Measurements from ENCODE around the gene LPIN3.

GRCh38 chr20:41375846-41376245, 35.2 kb downstream of the LPIN3 start:
- TF ChIP-seq CTCF (conservative IDR thresholded peaks at IDR 0.05; ENCODE audit: low read depth in 2 of 2) = no peak
- TF ChIP-seq POLR2AphosphoS5 (IDR thresholded peaks at IDR 0.05; ENCODE audit: low read depth) = no peak
- TF ChIP-seq EZH2 (IDR thresholded peaks at IDR 0.05; ENCODE audit: low read depth, unreplicated experiment) = no peak
- TF ChIP-seq EZH2phosphoT487 (IDR thresholded peaks at IDR 0.05; ENCODE audit: unreplicated experiment) = no peak
- TF ChIP-seq REST (IDR thresholded peaks at IDR 0.05; ENCODE audit: unreplicated experiment) = no peak
- no peak for TF ChIP-seq ZNF114 (CRISPR knock-in tag; IDR thresholded peaks at IDR 0.05)
